Mesendoderm (in vitro differentiated cells): ENCODE measurements around the gene HAP1.
A peak's percentile ranks its signal among the peaks of the same experiment; 100 is the strongest.

Experiments used
- DNase-seq: peaks from one replicate; pipeline ENCODE4 v3.0.0; 2013
- H2AK5ac ChIP-seq: 2 replicates; pipeline ENCODE4 v1.6.1; 2013; ENCODE audit warnings: low read length, inconsistent platforms
- H2BK120ac ChIP-seq: 2 replicates; pipeline ENCODE4 v1.6.1; 2013; ENCODE audit warnings: low read depth, mild to moderate bottlenecking, low read length, moderate library complexity, mixed read lengths
- H2BK15ac ChIP-seq: replicated peaks from 2 replicates; pipeline ENCODE4 v1.6.1; 2013; ENCODE audit warnings: low read depth, mild to moderate bottlenecking, moderate library complexity
- H2BK5ac ChIP-seq: 2 replicates; pipeline ENCODE4 v1.6.1; 2013; ENCODE audit warnings: low read length, inconsistent platforms
- H3K18ac ChIP-seq: 2 replicates; pipeline ENCODE4 v1.6.1; 2013; ENCODE audit warnings: mild to moderate bottlenecking, low read length, mixed read lengths
- H3K23ac ChIP-seq: one replicate; pipeline ENCODE4 v1.6.1; 2013; ENCODE audit warnings: low read length
- H3K27ac ChIP-seq: 2 replicates; pipeline ENCODE4 v1.5.1; 2013; ENCODE audit warnings: low read depth, mild to moderate bottlenecking, inconsistent platforms, low read length, moderate library complexity
- H3K27me3 ChIP-seq: 2 replicates; pipeline ENCODE4 v1.6.1; 2013; ENCODE audit warnings: low read length, control low read depth, mild to moderate bottlenecking, inconsistent platforms; ENCODE audit not compliant: insufficient read depth, poor library complexity
- H3K36me3 ChIP-seq: 2 replicates; pipeline ENCODE4 v1.6.1; 2013; ENCODE audit warnings: low read length, inconsistent platforms; ENCODE audit not compliant: control insufficient read depth, insufficient read depth
- H3K4ac ChIP-seq: one replicate; pipeline ENCODE4 v1.6.1; 2013; ENCODE audit warnings: low read depth, mild to moderate bottlenecking, low read length, moderate library complexity
- H3K4me1 ChIP-seq: 2 replicates; pipeline ENCODE4 v1.6.1; 2013; ENCODE audit warnings: low read depth, low read length, inconsistent platforms; ENCODE audit not compliant: control insufficient read depth
- H3K4me2 ChIP-seq: 2 replicates; pipeline ENCODE4 v1.6.1; 2013; ENCODE audit warnings: low read length
- H3K4me3 ChIP-seq: 2 replicates; pipeline ENCODE4 v1.5.1; 2013; ENCODE audit warnings: mild to moderate bottlenecking, low read length
- H3K56ac ChIP-seq: one replicate; pipeline ENCODE4 v1.6.1; 2013; ENCODE audit warnings: low read length
- H3K79me1 ChIP-seq: 2 replicates; pipeline ENCODE4 v1.6.1; 2013; ENCODE audit warnings: low read length, inconsistent platforms
- H3K79me2 ChIP-seq: 2 replicates; pipeline ENCODE4 v1.6.1; 2013; ENCODE audit warnings: mild to moderate bottlenecking, low read length; ENCODE audit not compliant: control insufficient read depth, insufficient read depth
- H3K9ac ChIP-seq: 2 replicates; pipeline ENCODE4 v1.6.1; 2013; ENCODE audit warnings: low read length, inconsistent platforms
- H4K5ac ChIP-seq: one replicate; pipeline ENCODE4 v1.6.1; 2013; ENCODE audit warnings: low read length
- H4K8ac ChIP-seq: one replicate; pipeline ENCODE4 v1.6.1; 2013; ENCODE audit warnings: low read depth, mild to moderate bottlenecking, control low read depth, low read length, moderate library complexity
- WGBS: extraction: QIAGEN DNeasy Blood & Tissue Kit; methylation state at CpG from one replicate; pipeline ENCODE4 v1.1.7; 2013; ENCODE audit warnings: low lambda C conversion rate, missing lambda C conversion rate; ENCODE audit not compliant: insufficient coverage; ENCODE audit errors: extremely low coverage; 5-methylcytosine and 5-hydroxymethylcytosine counted together

The HAP1 gene

DNA sequence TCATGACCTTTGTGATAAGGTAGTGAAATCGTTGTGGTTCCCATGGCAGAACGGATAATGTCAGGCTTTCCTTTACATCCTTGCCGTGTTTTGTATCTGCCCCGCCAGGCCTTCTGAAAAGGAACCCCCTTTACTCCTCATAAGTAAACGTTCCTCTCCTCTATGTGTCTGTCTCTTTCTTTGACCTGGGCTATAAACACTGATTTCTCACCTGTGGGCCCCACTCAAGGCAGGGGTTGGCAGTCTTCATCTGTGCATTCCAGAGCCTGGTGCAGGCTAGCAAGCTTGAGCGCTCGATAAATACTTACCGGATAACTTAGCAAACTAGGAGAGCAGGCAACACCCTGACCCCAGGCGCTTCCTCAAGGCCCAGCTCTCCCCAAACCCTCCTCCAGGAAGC, 7.3 kb upstream of the HAP1 start:
- H3K9ac ChIP-seq: no peak overlapping the region
- H3K79me1 ChIP-seq: no peaks in the 10 kb centered on the region
- no peaks in the 10 kb centered on the region for H3K36me3 ChIP-seq
- no peak overlapping the region for H3K18ac ChIP-seq
- no peak overlapping the region for H2BK120ac ChIP-seq
- no peaks in the 10 kb centered on the region for H3K4me1 ChIP-seq
- H2AK5ac ChIP-seq: no peak overlapping the region
- no peak overlapping the region for H4K8ac ChIP-seq
- H3K27ac ChIP-seq: no peak overlapping the region
- H3K56ac ChIP-seq: no peak overlapping the region
- no peak overlapping the region for H2BK5ac ChIP-seq
- H3K4me2 ChIP-seq: no peak overlapping the region
- WGBS: no CpG with 5 or more reads among the region's 9 CpGs
- H3K23ac ChIP-seq: no peak overlapping the region
- H3K4ac ChIP-seq: no peak overlapping the region
- H3K4me3 ChIP-seq: no peak overlapping the region
- H2BK15ac ChIP-seq: no peak overlapping the region
- H3K79me2 ChIP-seq: no peaks in the 10 kb centered on the region
- no peak overlapping the region for H4K5ac ChIP-seq
- DNase-seq: no peak
- H3K27me3 ChIP-seq: no peaks in the 10 kb centered on the region

DNA sequence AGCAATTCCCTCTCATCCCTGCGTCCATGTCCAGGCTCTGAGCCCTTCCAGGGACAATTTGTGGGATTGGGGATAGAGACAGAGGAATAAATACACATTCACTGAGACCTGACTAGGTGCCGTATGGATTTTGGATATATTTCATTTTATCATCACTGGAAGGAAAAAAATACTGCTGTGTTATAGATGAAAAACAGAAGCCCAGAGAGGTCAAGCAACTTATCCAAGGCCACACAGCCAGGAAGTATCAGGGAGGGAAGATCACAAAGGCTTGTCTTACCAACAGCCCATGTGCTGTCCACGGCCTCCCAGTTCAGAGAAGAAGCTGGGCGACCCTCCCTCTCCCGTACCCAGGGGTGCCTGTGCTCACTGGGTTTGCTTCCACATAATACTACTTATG, 6.1 kb upstream of the HAP1 start:
- H2AK5ac ChIP-seq: no peak overlapping the region
- H2BK120ac ChIP-seq: no peak overlapping the region
- no peaks in the 10 kb centered on the region for H3K4me1 ChIP-seq
- H3K79me2 ChIP-seq: no peaks in the 10 kb centered on the region
- H3K9ac ChIP-seq: no peak overlapping the region
- H3K27ac ChIP-seq: no peak overlapping the region
- no peak overlapping the region for H3K4me2 ChIP-seq
- no peak overlapping the region for H3K18ac ChIP-seq
- no peaks in the 10 kb centered on the region for H3K79me1 ChIP-seq
- no peak overlapping the region for H3K4me3 ChIP-seq
- no peak overlapping the region for H3K23ac ChIP-seq
- H3K36me3 ChIP-seq: no peaks in the 10 kb centered on the region
- H3K27me3 ChIP-seq: peaks cover 4% of the 10 kb centered on the region
- H3K56ac ChIP-seq: no peak overlapping the region
- H2BK15ac ChIP-seq: no peak overlapping the region
- DNase-seq: no peak
- no peak overlapping the region for H2BK5ac ChIP-seq
- no peak overlapping the region for H4K5ac ChIP-seq
- no peak overlapping the region for H4K8ac ChIP-seq
- no CpG with 5 or more reads among the region's 5 CpGs for WGBS
- no peak overlapping the region for H3K4ac ChIP-seq

DNA sequence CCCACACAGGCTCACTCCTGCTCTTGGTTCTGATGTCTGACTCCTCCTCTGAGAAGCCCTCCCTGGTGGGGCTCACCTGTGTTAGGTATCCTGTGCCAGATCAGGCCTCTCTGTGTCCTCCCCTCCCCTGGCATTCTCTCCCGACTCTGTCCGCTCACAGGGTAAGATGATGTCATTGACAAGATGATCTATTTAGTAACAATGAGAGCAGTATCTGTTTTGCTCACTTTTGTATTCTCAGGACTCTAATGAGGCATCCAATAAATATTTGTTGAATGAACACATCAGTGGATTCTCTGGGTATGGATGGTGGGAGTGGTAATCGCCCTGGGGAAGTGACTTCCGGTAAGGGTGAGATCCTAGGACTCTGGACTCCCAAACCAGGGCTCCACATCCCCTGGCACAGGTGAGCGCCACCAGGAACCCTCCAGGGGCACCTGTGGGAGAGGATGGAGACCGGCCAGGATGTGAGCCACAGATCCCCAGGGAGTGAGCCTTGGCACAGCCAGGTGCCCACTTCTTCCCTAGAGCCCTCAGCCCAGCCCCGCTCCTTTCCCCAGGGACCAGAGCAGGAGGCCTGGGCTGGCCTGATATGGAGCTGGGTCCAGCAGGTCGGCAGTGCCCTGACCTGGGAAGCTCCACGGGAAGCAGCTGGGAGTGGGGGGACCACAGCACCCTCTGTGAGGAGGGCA, 5.4 kb upstream of the HAP1 start:
- Histone ChIP-seq H3K23ac (no peak overlapping the region), H3K4me3 (no peak overlapping the region), H3K27me3 (peaks cover 4% of the 10 kb centered on the region), H3K4me1 (no peaks in the 10 kb centered on the region), H3K27ac (no peak overlapping the region), H2BK5ac (no peak overlapping the region), H3K18ac (no peak overlapping the region), H2AK5ac (no peak overlapping the region), H3K79me1 (no peaks in the 10 kb centered on the region), H4K8ac (no peak overlapping the region), H3K4me2 (no peak overlapping the region), H3K56ac (no peak overlapping the region), H2BK15ac (no peak overlapping the region), H2BK120ac (no peak overlapping the region), H3K9ac (no peak overlapping the region), H4K5ac (no peak overlapping the region), H3K36me3 (no peaks in the 10 kb centered on the region), H3K4ac (no peak overlapping the region), H3K79me2 (no peaks in the 10 kb centered on the region)
- no peak for DNase-seq
- no CpG with 5 or more reads among the region's 9 CpGs for WGBS

DNA sequence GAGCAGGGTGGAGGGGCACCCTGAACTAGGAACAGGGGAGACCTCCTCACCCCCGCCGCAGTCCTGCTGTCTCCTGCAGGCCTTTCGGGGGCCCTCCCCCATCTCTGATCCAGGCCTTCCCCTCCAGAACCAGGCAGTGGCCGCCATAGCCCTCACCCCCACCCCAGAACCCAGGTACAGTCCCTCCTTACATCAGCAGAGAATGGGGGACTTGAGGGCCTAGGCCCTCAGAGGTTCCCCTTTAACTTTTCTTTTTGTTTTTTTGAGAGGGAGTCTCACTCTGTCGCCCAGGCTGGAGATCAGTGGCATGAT, 4.3 kb upstream of the HAP1 start:
- H3K4ac ChIP-seq: peak overlapping the region; percentile 4
- H2AK5ac ChIP-seq: no peak overlapping the region
- H3K23ac ChIP-seq: no peak overlapping the region
- no peak overlapping the region for H2BK5ac ChIP-seq
- peak overlapping the region; percentile 77 for H4K8ac ChIP-seq
- no peak overlapping the region for H3K4me2 ChIP-seq
- H4K5ac ChIP-seq: no peak overlapping the region
- H3K4me1 ChIP-seq: no peaks in the 10 kb centered on the region
- no peak overlapping the region for H3K27ac ChIP-seq
- H3K18ac ChIP-seq: no peak overlapping the region
- DNase-seq: no peak
- no CpG with 5 or more reads among the region's 5 CpGs for WGBS
- no peaks in the 10 kb centered on the region for H3K79me1 ChIP-seq
- H3K9ac ChIP-seq: no peak overlapping the region
- H3K4me3 ChIP-seq: no peak overlapping the region
- peaks cover 10% of the 10 kb centered on the region for H3K27me3 ChIP-seq
- no peaks in the 10 kb centered on the region for H3K36me3 ChIP-seq
- H3K79me2 ChIP-seq: no peaks in the 10 kb centered on the region
- H3K56ac ChIP-seq: peak overlapping the region; percentile 78
- H2BK15ac ChIP-seq: no peak overlapping the region
- H2BK120ac ChIP-seq: no peak overlapping the region

DNA sequence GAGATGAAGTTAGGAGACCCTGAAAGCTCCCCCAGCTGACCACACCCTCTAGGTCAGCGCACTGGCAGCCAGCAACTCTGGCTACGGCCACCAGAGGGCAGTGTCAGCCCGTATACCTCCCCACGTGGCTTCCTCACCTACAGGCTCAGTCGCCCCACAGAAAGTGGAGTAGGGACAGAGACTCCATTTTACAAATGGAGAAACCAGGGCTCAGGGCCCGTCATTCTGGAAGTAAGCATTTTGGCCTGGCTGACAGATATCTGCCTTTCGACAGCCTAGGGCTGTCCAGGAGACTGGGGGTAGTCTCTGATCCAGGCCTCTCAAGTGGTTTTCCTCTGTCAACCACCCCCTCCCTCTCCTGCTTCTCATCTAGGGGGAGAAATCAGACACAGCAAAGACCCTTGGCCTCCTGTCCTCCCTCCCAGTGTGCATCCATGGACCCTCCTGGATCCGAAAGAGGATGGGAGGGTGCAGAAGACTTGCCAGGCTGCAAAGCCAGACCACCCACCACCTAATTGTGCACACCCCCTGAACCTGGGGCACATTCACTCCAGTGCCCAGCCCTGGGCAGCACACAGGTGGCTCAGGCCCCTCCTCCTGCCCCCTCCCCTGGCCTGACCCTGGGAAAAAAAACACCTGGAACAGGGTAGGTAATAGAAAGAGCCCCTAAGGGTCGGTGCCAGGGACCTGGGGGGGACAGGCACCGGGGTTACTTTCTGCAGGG, 3.8 kb upstream of the HAP1 start:
- H3K56ac ChIP-seq: peak overlapping the region; percentile 78
- no peak overlapping the region for H3K18ac ChIP-seq
- H3K4ac ChIP-seq: peak overlapping the region; percentile 4
- peaks cover 12% of the 10 kb centered on the region for H3K27me3 ChIP-seq
- peak overlapping the region; percentile 46 for H2BK5ac ChIP-seq
- peak overlapping the region; percentile 91 for H4K5ac ChIP-seq
- peak; percentile 87 for DNase-seq
- H4K8ac ChIP-seq: peak overlapping the region; percentile 77
- H3K23ac ChIP-seq: no peak overlapping the region
- peak overlapping the region; percentile 24 for H2BK120ac ChIP-seq
- no peak overlapping the region for H3K4me3 ChIP-seq
- no peaks in the 10 kb centered on the region for H3K79me2 ChIP-seq
- WGBS: no CpG with 5 or more reads among the region's 10 CpGs
- no peak overlapping the region for H3K4me2 ChIP-seq
- no peaks in the 10 kb centered on the region for H3K4me1 ChIP-seq
- H3K27ac ChIP-seq: no peak overlapping the region
- H3K79me1 ChIP-seq: no peaks in the 10 kb centered on the region
- H3K36me3 ChIP-seq: no peaks in the 10 kb centered on the region
- no peak overlapping the region for H2AK5ac ChIP-seq
- H2BK15ac ChIP-seq: no peak overlapping the region
- peak overlapping the region; percentile 46 for H3K9ac ChIP-seq

DNA sequence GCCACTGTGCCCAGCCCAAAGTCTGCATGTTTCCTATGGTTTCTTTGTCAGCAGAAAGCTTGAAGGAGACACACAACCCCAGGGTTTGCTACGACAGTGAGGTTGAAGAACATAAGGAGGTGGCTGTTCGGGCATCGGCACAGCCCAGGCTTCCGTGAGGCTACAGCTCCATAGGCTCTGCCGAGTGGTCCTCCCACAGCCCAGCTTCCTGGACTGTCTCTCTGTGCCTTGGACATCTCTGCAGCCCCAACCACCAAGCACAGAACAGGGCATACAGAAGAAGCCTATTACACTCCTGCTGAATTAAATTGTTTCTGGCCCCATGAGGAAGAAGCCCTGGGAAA, 3.2 kb upstream of the HAP1 start:
- H3K79me2 ChIP-seq: no peaks in the 10 kb centered on the region
- DNase-seq: no peak
- H3K4me1 ChIP-seq: no peaks in the 10 kb centered on the region
- no peaks in the 10 kb centered on the region for H3K79me1 ChIP-seq
- H3K4me2 ChIP-seq: no peak overlapping the region
- H3K27ac ChIP-seq: no peak overlapping the region
- no peak overlapping the region for H2BK5ac ChIP-seq
- no peak overlapping the region for H2BK120ac ChIP-seq
- H4K8ac ChIP-seq: no peak overlapping the region
- WGBS: no CpG with 5 or more reads among the region's 5 CpGs
- no peak overlapping the region for H3K4me3 ChIP-seq
- no peak overlapping the region for H3K18ac ChIP-seq
- no peak overlapping the region for H3K23ac ChIP-seq
- H4K5ac ChIP-seq: no peak overlapping the region
- H3K56ac ChIP-seq: no peak overlapping the region
- no peak overlapping the region for H2BK15ac ChIP-seq
- no peak overlapping the region for H3K9ac ChIP-seq
- peaks cover 13% of the 10 kb centered on the region for H3K27me3 ChIP-seq
- H3K4ac ChIP-seq: no peak overlapping the region
- H2AK5ac ChIP-seq: no peak overlapping the region
- H3K36me3 ChIP-seq: no peaks in the 10 kb centered on the region
